Astrocyte (in vitro differentiated cells and primary cell): ENCODE measurements around the gene RHEBL1. TPM values are rescaled to one million over a fixed set of nuclear protein-coding genes. Genes with fewer than 3 reads are reported as not detected.

Experiments
- DNase-seq: peaks from one replicate; pipeline ENCODE4 v3.0.0-alpha.2; 2010; ENCODE audit warnings: low read depth
- FAIRE-seq: peaks from 2 replicates; lab custom pipeline; 2011; peaks lifted over from hg19 to GRCh38; lab: Jason Lieb, UNC
- H2AFZ ChIP-seq: 2 replicates; pipeline ENCODE4 v1.6.0; 2012; ENCODE audit warnings: low read depth, low read length, inconsistent platforms
- H3K27ac ChIP-seq: 2 replicates; pipeline ENCODE4 v1.5.1; 2011; ENCODE audit warnings: low read depth, low read length, inconsistent platforms
- H3K27me3 ChIP-seq: 2 replicates; pipeline ENCODE4 v1.6.0; 2011; ENCODE audit warnings: low read length, inconsistent platforms; ENCODE audit not compliant: insufficient read depth
- H3K36me3 ChIP-seq: 2 replicates; pipeline ENCODE4 v1.5.1; 2011; ENCODE audit warnings: low read length, inconsistent platforms; ENCODE audit not compliant: insufficient read depth
- H3K4me1 ChIP-seq: 2 replicates; pipeline ENCODE4 v1.5.1; 2011; ENCODE audit warnings: low read length, inconsistent platforms; ENCODE audit not compliant: insufficient read depth
- H3K4me2 ChIP-seq: 2 replicates; pipeline ENCODE4 v1.6.0; 2012; ENCODE audit warnings: low read length, inconsistent platforms
- H3K4me3 ChIP-seq: 2 replicates; pipeline ENCODE4 v1.5.1; 2011; ENCODE audit warnings: low read depth, mild to moderate bottlenecking, low read length, inconsistent platforms; ENCODE audit not compliant: insufficient read depth
- H3K79me2 ChIP-seq: 2 replicates; pipeline ENCODE4 v1.6.0; 2012; ENCODE audit warnings: mild to moderate bottlenecking, low read length, inconsistent platforms; ENCODE audit not compliant: insufficient read depth
- H3K9ac ChIP-seq: 2 replicates; pipeline ENCODE4 v1.6.0; 2012; ENCODE audit warnings: mild to moderate bottlenecking, low read length, inconsistent platforms
- H3K9me3 ChIP-seq: 2 replicates; pipeline ENCODE4 v1.5.1; 2012; ENCODE audit warnings: low read depth, mild to moderate bottlenecking, low read length, inconsistent platforms; ENCODE audit not compliant: insufficient read depth
- H4K20me1 ChIP-seq: 2 replicates; pipeline ENCODE4 v1.6.0; 2012; ENCODE audit warnings: low read length, inconsistent platforms; ENCODE audit not compliant: insufficient read depth
- H3K27ac Mint-ChIP-seq: one replicate; pipeline ENCODE4 v1.8.0; 2021; ENCODE audit warnings: mild to moderate bottlenecking, mixed read lengths; ENCODE audit not compliant: unreplicated experiment
- H3K27me3 Mint-ChIP-seq: one replicate; pipeline ENCODE4 v1.8.0; 2021; ENCODE audit warnings: low read depth, mixed read lengths; ENCODE audit not compliant: unreplicated experiment
- H3K36me3 Mint-ChIP-seq: one replicate; pipeline ENCODE4 v1.8.0; 2021; ENCODE audit warnings: low read depth, mixed read lengths; ENCODE audit not compliant: unreplicated experiment
- H3K4me1 Mint-ChIP-seq: one replicate; pipeline ENCODE4 v1.8.0; 2021; ENCODE audit warnings: low read depth, mixed read lengths; ENCODE audit not compliant: unreplicated experiment
- H3K4me3 Mint-ChIP-seq: one replicate; pipeline ENCODE4 v1.8.0; 2021; ENCODE audit warnings: mild to moderate bottlenecking, moderate library complexity, mixed read lengths; ENCODE audit not compliant: unreplicated experiment
- H3K9me3 Mint-ChIP-seq: one replicate; pipeline ENCODE4 v1.8.0; 2021; ENCODE audit warnings: mild to moderate bottlenecking, mixed read lengths; ENCODE audit not compliant: unreplicated experiment
- EZH2 ChIP-seq: IDR thresholded peaks from 2 replicates; pipeline ENCODE4 v1.6.1; 2012; ENCODE audit warnings: mild to moderate bottlenecking, low read length, inconsistent platforms; ENCODE audit not compliant: insufficient read depth
- total RNA-seq: library from RNA; stranded (reverse); gene quantifications from 2 replicates; pipeline ENCODE4 v1.2.1, GENCODE V29; 2021
- TF ChIP-seq, protein P1 (sequence below): IDR thresholded peaks from 2 replicates; pipeline ENCODE4 v1.5.1; 2011; ENCODE audit warnings: low read depth, mild to moderate bottlenecking, inconsistent platforms, low read length, moderate library complexity; ENCODE audit not compliant: insufficient read depth

The RHEBL1 gene
- total RNA-seq, 1 donor from 2014 or later: 1.3 TPM

DNA sequence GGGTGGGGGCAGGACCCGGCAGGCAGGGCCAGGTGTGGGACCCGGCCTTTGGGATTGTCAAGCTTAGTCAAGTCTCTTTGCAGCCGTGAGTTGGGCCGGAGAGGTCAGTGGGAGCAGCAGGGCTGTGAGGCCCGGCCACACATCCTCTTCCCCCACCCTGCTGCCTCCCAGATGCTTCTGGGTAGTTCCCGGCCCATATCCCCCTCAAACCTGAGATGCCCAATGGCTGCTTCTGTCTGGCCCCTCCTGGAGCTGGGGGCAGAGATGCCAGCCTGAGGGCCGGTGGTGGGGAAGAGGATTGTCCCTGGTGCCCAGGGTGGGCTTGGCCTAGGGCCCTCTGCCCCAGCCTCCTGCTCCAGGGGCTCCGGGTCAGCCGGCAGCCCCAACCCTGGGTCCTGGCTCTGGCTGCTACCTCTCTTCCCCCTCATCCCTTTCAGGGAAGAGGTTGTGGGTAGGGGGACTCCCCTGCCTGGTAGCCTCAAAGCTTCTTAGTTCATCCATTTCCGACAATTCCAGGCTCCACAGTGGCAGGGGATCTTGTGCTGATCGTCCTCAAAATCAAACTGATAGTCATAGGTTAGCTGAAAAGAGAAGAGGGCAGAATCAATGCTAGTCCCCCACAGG is 48.4 kb downstream of the RHEBL1 start:
- no peak overlapping the region for H3K27ac Mint-ChIP-seq
- no peak for FAIRE-seq
- H3K4me1 Mint-ChIP-seq: peaks cover 19% of the 10 kb centered on the region

DNA sequence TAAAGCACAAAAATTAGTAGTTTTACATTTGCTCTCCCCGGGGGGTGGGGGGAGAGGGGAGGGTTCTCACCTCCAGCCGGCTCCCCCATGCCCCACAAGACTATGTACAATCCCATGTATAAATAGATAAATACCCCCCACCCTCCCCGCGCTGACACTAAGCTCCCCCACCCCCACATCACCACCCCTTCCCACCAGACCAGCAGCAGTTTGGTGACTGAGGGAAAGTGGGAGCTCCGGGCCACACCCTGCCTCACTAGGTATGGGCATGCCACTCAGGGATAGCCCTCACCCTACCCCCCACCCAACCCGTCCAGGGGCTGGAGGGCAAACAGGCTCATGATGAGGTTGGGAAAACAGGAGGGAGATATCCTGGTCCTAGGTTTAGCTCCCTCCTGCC is 49.3 kb downstream of the RHEBL1 start:
- peaks cover 19% of the 10 kb centered on the region for H3K4me1 Mint-ChIP-seq
- Histone ChIP-seq H2AFZ (no peak overlapping the region), H3K4me2 (no peak overlapping the region), H3K36me3 (peaks cover 30% of the 10 kb centered on the region), H3K9ac (no peak overlapping the region), H4K20me1 (peaks cover 8% of the 10 kb centered on the region), H3K4me1 (peaks cover 13% of the 10 kb centered on the region), H3K4me3 (no peak overlapping the region), H3K9me3 (no peaks in the 10 kb centered on the region), H3K27ac (no peak overlapping the region), H3K79me2 (peaks cover 27% of the 10 kb centered on the region), H3K27me3 (no peaks in the 10 kb centered on the region)
- H3K27me3 Mint-ChIP-seq: no peaks in the 10 kb centered on the region
- no peak overlapping the region for H3K4me3 Mint-ChIP-seq
- TF ChIP-seq EZH2: no peak
- TF ChIP-seq, protein P1, sequence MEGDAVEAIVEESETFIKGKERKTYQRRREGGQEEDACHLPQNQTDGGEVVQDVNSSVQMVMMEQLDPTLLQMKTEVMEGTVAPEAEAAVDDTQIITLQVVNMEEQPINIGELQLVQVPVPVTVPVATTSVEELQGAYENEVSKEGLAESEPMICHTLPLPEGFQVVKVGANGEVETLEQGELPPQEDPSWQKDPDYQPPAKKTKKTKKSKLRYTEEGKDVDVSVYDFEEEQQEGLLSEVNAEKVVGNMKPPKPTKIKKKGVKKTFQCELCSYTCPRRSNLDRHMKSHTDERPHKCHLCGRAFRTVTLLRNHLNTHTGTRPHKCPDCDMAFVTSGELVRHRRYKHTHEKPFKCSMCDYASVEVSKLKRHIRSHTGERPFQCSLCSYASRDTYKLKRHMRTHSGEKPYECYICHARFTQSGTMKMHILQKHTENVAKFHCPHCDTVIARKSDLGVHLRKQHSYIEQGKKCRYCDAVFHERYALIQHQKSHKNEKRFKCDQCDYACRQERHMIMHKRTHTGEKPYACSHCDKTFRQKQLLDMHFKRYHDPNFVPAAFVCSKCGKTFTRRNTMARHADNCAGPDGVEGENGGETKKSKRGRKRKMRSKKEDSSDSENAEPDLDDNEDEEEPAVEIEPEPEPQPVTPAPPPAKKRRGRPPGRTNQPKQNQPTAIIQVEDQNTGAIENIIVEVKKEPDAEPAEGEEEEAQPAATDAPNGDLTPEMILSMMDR: no peak
- DNase-seq (no peak), FAIRE-seq (no peak)
- no peak overlapping the region for H3K27ac Mint-ChIP-seq
- peaks cover 18% of the 10 kb centered on the region for H3K36me3 Mint-ChIP-seq
- H3K9me3 Mint-ChIP-seq: no peaks in the 10 kb centered on the region

More for the DNA sequence above, 48.4 kb downstream of the RHEBL1 start:
- Mint-ChIP-seq H3K27me3 (no peaks in the 10 kb centered on the region), H3K9me3 (no peaks in the 10 kb centered on the region), H3K36me3 (peaks cover 22% of the 10 kb centered on the region), H3K4me3 (no peak overlapping the region)
- H3K4me1 ChIP-seq: peaks cover 13% of the 10 kb centered on the region
- no peak for TF ChIP-seq EZH2
- no peaks in the 10 kb centered on the region for H3K9me3 ChIP-seq
- H3K4me2 ChIP-seq: no peak overlapping the region
- H4K20me1 ChIP-seq: peaks cover 18% of the 10 kb centered on the region
- peaks cover 40% of the 10 kb centered on the region for H3K36me3 ChIP-seq
- no peak for DNase-seq
- peaks cover 24% of the 10 kb centered on the region for H3K79me2 ChIP-seq
- no peak overlapping the region for H2AFZ ChIP-seq
- H3K9ac ChIP-seq: no peak overlapping the region
- H3K4me3 ChIP-seq: no peak overlapping the region
- no peaks in the 10 kb centered on the region for H3K27me3 ChIP-seq
- no peak overlapping the region for H3K27ac ChIP-seq

DNA sequence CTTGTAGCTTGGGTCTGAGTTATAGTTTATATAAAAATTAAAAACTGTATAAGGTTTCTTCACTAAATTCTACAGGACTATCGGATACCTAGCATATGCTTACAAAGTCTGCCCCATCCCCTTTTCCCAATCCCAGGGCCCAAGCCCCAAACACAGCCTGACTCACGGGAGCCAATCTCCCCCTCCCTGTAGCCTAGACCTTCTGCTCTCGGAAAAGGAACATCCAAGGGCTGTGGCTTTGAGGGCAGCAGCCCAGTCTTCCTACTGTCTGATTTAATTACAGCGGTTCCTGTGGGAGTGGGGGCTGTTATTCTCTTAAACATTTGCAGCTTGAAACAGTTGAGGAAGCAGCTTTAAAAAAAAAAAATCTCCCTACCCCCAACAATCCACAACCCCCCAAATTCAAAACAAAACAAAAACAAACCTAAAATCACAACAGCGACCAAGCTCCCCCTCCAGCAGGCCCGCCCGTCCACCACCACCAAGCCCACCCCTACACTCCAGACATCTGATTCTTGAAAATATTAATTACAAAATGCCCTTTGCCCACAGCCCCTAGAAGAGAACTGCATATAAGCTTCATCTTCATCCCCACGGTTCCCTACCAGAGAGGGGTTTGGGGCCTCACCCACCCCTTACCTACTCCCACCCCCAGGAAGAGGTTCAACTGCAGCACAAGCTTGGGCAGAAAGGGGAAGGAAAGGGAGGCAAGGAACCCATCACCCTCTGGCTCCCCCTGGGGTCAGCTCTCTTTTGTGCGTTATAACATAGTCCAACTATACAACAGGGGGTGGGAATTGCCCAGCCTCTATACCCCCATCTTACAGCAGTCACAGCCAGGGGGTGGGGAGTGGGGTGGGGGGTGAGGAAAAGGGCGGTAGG is 50.1 kb downstream of the RHEBL1 start:
- FAIRE-seq: no peak
- H3K9me3 Mint-ChIP-seq: no peaks in the 10 kb centered on the region
- Histone ChIP-seq H3K27me3 (no peaks in the 10 kb centered on the region), H3K4me3 (no peak overlapping the region), H3K9ac (peak overlapping the region; percentile 40), H3K36me3 (peaks cover 22% of the 10 kb centered on the region), H3K27ac (peak overlapping the region; percentile 96), H3K4me1 (peaks cover 13% of the 10 kb centered on the region), H4K20me1 (peaks cover 7% of the 10 kb centered on the region), H3K79me2 (peaks cover 28% of the 10 kb centered on the region), H3K9me3 (no peaks in the 10 kb centered on the region), H2AFZ (no peak overlapping the region), H3K4me2 (peak overlapping the region; percentile 91)
- peak overlapping the region; percentile 57 for H3K4me3 Mint-ChIP-seq
- TF ChIP-seq, protein P1: no peak
- TF ChIP-seq EZH2: no peak
- H3K27ac Mint-ChIP-seq: peak overlapping the region; percentile 95
- no peak for DNase-seq
- H3K27me3 Mint-ChIP-seq: no peaks in the 10 kb centered on the region
- peaks cover 19% of the 10 kb centered on the region for H3K4me1 Mint-ChIP-seq
- H3K36me3 Mint-ChIP-seq: peaks cover 14% of the 10 kb centered on the region
